SK-N-SH (cell line): ENCODE measurements around the gene PIKFYVE. TPM values are rescaled to one million over a fixed set of nuclear protein-coding genes. Genes with fewer than 3 reads are reported as not detected.

Experiments
- CTCF ChIA-PET: fragments of 300-600, 350-600 bp; formaldehyde crosslinking; extraction: SDS; loops from one replicate; lab custom pipeline; 2021; lab: Yijun Ruan, JAX
- POLR2A ChIA-PET: fragments of 350-600 bp; sonication (Branson Sonifier 250); formaldehyde crosslinking; extraction: SDS; loops from one replicate; lab custom pipeline; 2020; ENCODE audit warnings: antibody characterized with exemption, inconsistent platforms; lab: Yijun Ruan, JAX
- DNase-seq: peaks from one replicate; pipeline ENCODE4 v3.0.0; 2012
- H2AFZ ChIP-seq: fragments of 200-600 bp; sonication (generic); 2 replicates; pipeline ENCODE4 v1.8.1; 2016; ENCODE audit warnings: antibody characterized with exemption, mild to moderate bottlenecking, low read depth
- H3F3A ChIP-seq: fragments of 200-600 bp; sonication (generic); replicated peaks from 2 replicates; pipeline ENCODE3; 2016; ENCODE audit warnings: antibody characterized with exemption, mild to moderate bottlenecking; ENCODE audit not compliant: insufficient read depth
- H3K27ac ChIP-seq, 2 experiments: fragments of 200-500 bp in 1 of 2; fragments of 200-600 bp in 1 of 2; sonication (Bioruptor generic) in 1 of 2; sonication (generic), shearing (Covaris generic) in 1 of 2; 2 replicates each; pipeline versions ENCODE4 v1.5.1 to v1.6.1; 2014 to 2016; ENCODE audit warnings: low read depth in 2 of 2, inconsistent platforms in 1 of 2, low read length in 1 of 2, mild to moderate bottlenecking in 1 of 2, mixed read lengths in 1 of 2
- H3K27me3 ChIP-seq: fragments of 200-600 bp; sonication (generic), shearing (Covaris generic); 2 replicates; pipeline ENCODE4 v1.6.1; 2016; ENCODE audit warnings: mixed run types; ENCODE audit not compliant: insufficient read depth
- H3K36me3 ChIP-seq, 2 experiments: fragments of 200-500 bp in 1 of 2; fragments of 200-600 bp in 1 of 2; sonication (Bioruptor generic) in 1 of 2; sonication (generic) in 1 of 2; replicated peaks in 1 of 2; 2 replicates each; pipeline versions ENCODE3 to v1.5.1; 2014 to 2016; ENCODE audit warnings: low read length in 1 of 2, mild to moderate bottlenecking in 1 of 2; ENCODE audit not compliant: insufficient read depth in 2 of 2, control insufficient read depth in 1 of 2
- H3K4me1 ChIP-seq, 2 experiments: fragments of 200-500 bp in 1 of 2; fragments of 200-600 bp in 1 of 2; sonication (Bioruptor generic) in 1 of 2; sonication (generic), shearing (Covaris generic) in 1 of 2; 2 replicates each; pipeline versions ENCODE4 v1.5.1 to v1.6.1; 2014 to 2016; ENCODE audit warnings: low read depth in 1 of 2, low read length in 1 of 2, mixed run types in 1 of 2; ENCODE audit not compliant: insufficient read depth in 2 of 2, control insufficient read depth in 1 of 2
- H3K4me2 ChIP-seq: fragments of 200-600 bp; sonication (generic), shearing (Covaris generic); 2 replicates; pipeline ENCODE4 v1.6.1; 2017; ENCODE audit warnings: mixed run types
- H3K4me3 ChIP-seq, 2 experiments: fragments of 200-500 bp in 1 of 2; fragments of 200-600 bp in 1 of 2; sonication (Bioruptor generic) in 1 of 2; sonication (generic), shearing (Covaris generic) in 1 of 2; 2 replicates each; pipeline versions ENCODE4 v1.5.1 to v1.8.1; 2014 to 2016; ENCODE audit warnings: low read depth in 2 of 2, inconsistent platforms in 1 of 2, low read length in 1 of 2, mild to moderate bottlenecking in 1 of 2, mixed read lengths in 1 of 2, moderate library complexity in 1 of 2
- H3K79me2 ChIP-seq: fragments of 200-600 bp; sonication (generic); 2 replicates; pipeline ENCODE4 v1.8.1; 2017; ENCODE audit warnings: mild to moderate bottlenecking; ENCODE audit not compliant: insufficient read depth
- H3K9ac ChIP-seq: fragments of 200-600 bp; sonication (generic); 2 replicates; pipeline ENCODE4 v1.6.1; 2017; ENCODE audit warnings: mixed run types
- H3K9me2 ChIP-seq: fragments of 200-600 bp; sonication (generic); 2 replicates; pipeline ENCODE4 v1.6.1; 2017; ENCODE audit warnings: mixed run types
- H3K9me3 ChIP-seq: fragments of 200-600 bp; sonication (generic); 2 replicates; pipeline ENCODE4 v1.6.1; 2017; ENCODE audit warnings: mixed run types, mild to moderate bottlenecking, moderate library complexity
- H4K20me1 ChIP-seq: fragments of 200-600 bp; sonication (generic); 2 replicates; pipeline ENCODE4 v1.6.1; 2017; ENCODE audit warnings: mild to moderate bottlenecking, mixed run types; ENCODE audit not compliant: insufficient read depth
- CHD2 ChIP-seq: fragments of 150-350 bp; IDR thresholded peaks from 2 replicates; pipeline ENCODE4 v1.6.1; 2018; ENCODE audit warnings: low read length; ENCODE audit not compliant: partially characterized antibody
- EP300 ChIP-seq, 2 experiments: IDR thresholded peaks; 2 replicates each; pipeline versions ENCODE4 v1.4.0 to v1.6.1; 2012; ENCODE audit warnings: borderline replicate concordance in 1 of 2, low read depth in 1 of 2, low read length in 1 of 2
- EZH2phosphoT487 ChIP-seq: fragments of 200-600 bp; sonication (generic); IDR thresholded peaks from 2 replicates; pipeline ENCODE4 v1.6.1; 2017; ENCODE audit warnings: low read depth, mixed run types, mild to moderate bottlenecking, antibody characterized with exemption, moderate library complexity, borderline replicate concordance
- FOSL2 ChIP-seq: IDR thresholded peaks from 2 replicates; pipeline ENCODE4 v1.4.0; 2012; ENCODE audit warnings: low read depth, mild to moderate bottlenecking, moderate library complexity, borderline replicate concordance
- IRF3 ChIP-seq: fragments of 150-350 bp; IDR thresholded peaks from 2 replicates; pipeline ENCODE4 v1.6.1; 2016; ENCODE audit warnings: mild to moderate bottlenecking, low read depth, low read length
- MEF2A ChIP-seq: IDR thresholded peaks from 2 replicates; pipeline ENCODE4 v1.4.0; 2012; ENCODE audit warnings: low read depth, borderline replicate concordance
- REST ChIP-seq: IDR thresholded peaks from 2 replicates; pipeline ENCODE4 v1.6.1; 2012; ENCODE audit warnings: mild to moderate bottlenecking, low read depth, low read length, moderate library complexity
- RXRA ChIP-seq: IDR thresholded peaks from 2 replicates; pipeline ENCODE4 v1.4.0; 2012; ENCODE audit warnings: low read depth, mild to moderate bottlenecking, borderline replicate concordance
- TAF1 ChIP-seq: IDR thresholded peaks from 2 replicates; pipeline ENCODE4 v1.6.1; 2012; ENCODE audit warnings: low read depth, mild to moderate bottlenecking, low read length, moderate library complexity, borderline replicate concordance
- TCF12 ChIP-seq: IDR thresholded peaks from 2 replicates; pipeline ENCODE4 v1.4.0; 2012
- WGBS: methylation state at CpG from one replicate; pipeline ENCODE4 v1.1.6; 2017; ENCODE audit warnings: low lambda C conversion rate; 5-methylcytosine and 5-hydroxymethylcytosine counted together
- polyA plus RNA-seq, 3 experiments: library from polyadenylated mRNA; depleted of rRNA; stranded (reverse); fragments of >200 nt; gene quantifications; 2 replicates each; pipeline ENCODE4 v1.2.3, GENCODE V29; 2012

The PIKFYVE gene
- polyA plus RNA-seq, 1 of the 3 experiments (the other 2 are of a cell fraction), result 7.0 TPM

- H3K9me2 ChIP-seq, result no peaks in the 10 kb centered on the region
- H3K4me3 ChIP-seq, result no peak overlapping the region
- no peaks in the 10 kb centered on the region for H3K27me3 ChIP-seq
- CTCF ChIA-PET, result interaction anchor here (0.9 kb wide), 1 partner anchor 51 kb away, joined by 3 read pairs; no protein-coding TSS in a partner anchor
- no peaks in the 10 kb centered on the region for H3K4me1 ChIP-seq
- H3K4me2 ChIP-seq, result no peak overlapping the region
- H3K36me3 ChIP-seq, result no peaks in the 10 kb centered on the region
- no peak for TF ChIP-seq TCF12
- no peak for TF ChIP-seq RXRA
- no peak for TF ChIP-seq MEF2A
- H2AFZ ChIP-seq, result no peak overlapping the region
- no peak overlapping the region for H3K9ac ChIP-seq
- H4K20me1 ChIP-seq, result no peaks in the 10 kb centered on the region
- H3F3A ChIP-seq, result no peaks in the 10 kb centered on the region
- no peaks in the 10 kb centered on the region for H3K79me2 ChIP-seq
- no peaks in the 10 kb centered on the region for H3K9me3 ChIP-seq
- 87% methylated on average over 21 of the region's 33 CpGs for WGBS
- no peak for DNase-seq
- POLR2A ChIA-PET, result no interaction called here
- no peak overlapping the region for H3K27ac ChIP-seq
These were observed 38.3 kb upstream of the PIKFYVE start for GRCh38 chr2:208227581-208228232.

- TF ChIP-seq EZH2phosphoT487, result no peak
- no peak for TF ChIP-seq TCF12
- no peak for TF ChIP-seq TAF1
- TF ChIP-seq EP300 (IDR thresholded peaks at IDR 0.05; ENCODE audit: borderline replicate concordance in 1 of 2, low read depth in 1 of 2, low read length in 1 of 2), result no peak
- TF ChIP-seq IRF3, result no peak
- no peak for TF ChIP-seq RXRA
- no peak for TF ChIP-seq CHD2
- TF ChIP-seq REST, result no peak
- no peak for TF ChIP-seq FOSL2
- no peaks in the 10 kb centered on the region for H3K4me1 ChIP-seq
- no peaks in the 10 kb centered on the region for H3K79me2 ChIP-seq
- no peak overlapping the region for H3K4me2 ChIP-seq
- no peaks in the 10 kb centered on the region for H3K27me3 ChIP-seq
- H3F3A ChIP-seq, result no peaks in the 10 kb centered on the region
- H2AFZ ChIP-seq, result no peak overlapping the region
- ChIA-PET POLR2A (no interaction called here), CTCF (interaction anchor here (0.8 to 1.3 kb wide), 4 partner anchors 22 to 482 kb away, joined by 3 to 4 read pairs (median 3); no protein-coding TSS in a partner anchor)
- 63% methylated on average over 1 of the region's 1 CpG for WGBS
- no peaks in the 10 kb centered on the region for H3K9me3 ChIP-seq
- H3K4me3 ChIP-seq, result no peak overlapping the region
- H4K20me1 ChIP-seq, result no peaks in the 10 kb centered on the region
- no peak overlapping the region for H3K9ac ChIP-seq
- H3K9me2 ChIP-seq, result no peaks in the 10 kb centered on the region
- DNase-seq, result no peak
- H3K36me3 ChIP-seq, result no peaks in the 10 kb centered on the region
- H3K27ac ChIP-seq, result no peak overlapping the region
These were observed 37.6 kb upstream of the PIKFYVE start for GRCh38 chr2:208228476-208228875.
